Uterus (tissue), 2 donors: ENCODE results near the gene FMOD.

ENCODE experiments used
- POLR2A ChIP-seq, 2 donors: fragments of 450-650 bp; IDR thresholded peaks; one replicate each; pipeline ENCODE4 v1.6.1; 2016; ENCODE audit warnings: antibody characterized with exemption in 2 of 2, mild to moderate bottlenecking in 1 of 2, moderate library complexity in 1 of 2
- TF ChIP-seq, protein P1 (sequence below), 4 experiments: fragments of 200-600 bp in 2 of 4; fragments of 450-650 bp in 2 of 4; sonication (generic) in 2 of 4; IDR thresholded peaks; one replicate each; pipeline ENCODE4 v1.5.1; 2016 to 2019; ENCODE audit warnings: antibody characterized with exemption in 4 of 4, mild to moderate bottlenecking in 2 of 4, moderate library complexity in 1 of 4

GRCh38 chr1:203380420-203381150, 29.7 kb upstream of the FMOD start:
- TF ChIP-seq, protein P1, sequence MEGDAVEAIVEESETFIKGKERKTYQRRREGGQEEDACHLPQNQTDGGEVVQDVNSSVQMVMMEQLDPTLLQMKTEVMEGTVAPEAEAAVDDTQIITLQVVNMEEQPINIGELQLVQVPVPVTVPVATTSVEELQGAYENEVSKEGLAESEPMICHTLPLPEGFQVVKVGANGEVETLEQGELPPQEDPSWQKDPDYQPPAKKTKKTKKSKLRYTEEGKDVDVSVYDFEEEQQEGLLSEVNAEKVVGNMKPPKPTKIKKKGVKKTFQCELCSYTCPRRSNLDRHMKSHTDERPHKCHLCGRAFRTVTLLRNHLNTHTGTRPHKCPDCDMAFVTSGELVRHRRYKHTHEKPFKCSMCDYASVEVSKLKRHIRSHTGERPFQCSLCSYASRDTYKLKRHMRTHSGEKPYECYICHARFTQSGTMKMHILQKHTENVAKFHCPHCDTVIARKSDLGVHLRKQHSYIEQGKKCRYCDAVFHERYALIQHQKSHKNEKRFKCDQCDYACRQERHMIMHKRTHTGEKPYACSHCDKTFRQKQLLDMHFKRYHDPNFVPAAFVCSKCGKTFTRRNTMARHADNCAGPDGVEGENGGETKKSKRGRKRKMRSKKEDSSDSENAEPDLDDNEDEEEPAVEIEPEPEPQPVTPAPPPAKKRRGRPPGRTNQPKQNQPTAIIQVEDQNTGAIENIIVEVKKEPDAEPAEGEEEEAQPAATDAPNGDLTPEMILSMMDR (IDR thresholded peaks at IDR 0.05): no peak
- no peak for TF ChIP-seq POLR2A (IDR thresholded peaks at IDR 0.05)
